Measurements from ENCODE around the gene TEP1. TPM values are rescaled to one million over a fixed set of nuclear protein-coding genes. Genes with fewer than 3 reads are reported as not detected.

Gene TEP1
- total RNA-seq, 2 experiments from 2014 or later: 29.2 to 40.1 TPM

DNA sequence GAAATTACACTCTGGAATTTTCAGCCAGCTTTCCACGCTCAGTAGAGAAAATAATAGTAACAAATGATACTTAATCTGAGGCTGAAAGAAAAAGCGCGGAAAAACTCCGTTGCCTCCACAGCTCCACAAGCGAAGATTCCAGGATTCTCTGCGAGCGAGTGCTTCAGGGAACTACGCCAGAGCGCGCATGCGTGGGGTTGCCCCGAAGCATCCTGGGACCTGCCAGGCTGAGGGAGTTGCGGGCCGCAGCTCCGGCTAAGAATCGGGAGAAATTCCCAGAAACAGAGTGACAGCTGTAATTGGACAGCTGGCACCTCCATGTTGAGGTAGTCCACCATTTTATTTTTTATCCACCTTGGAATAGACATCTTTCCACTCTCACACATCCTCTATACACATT lies 95.6 kb downstream of the TEP1 start:
- Mint-ChIP-seq H3K4me1 (no peaks in the 10 kb centered on the region), H3K36me3 (ENCODE audit: low read depth) (peaks cover 47% of the 10 kb centered on the region), H3K9me3 (ENCODE audit: low read depth) (no peaks in the 10 kb centered on the region), H3K4me3 (no peak overlapping the region), H3K27ac (no peak overlapping the region), H3K27me3 (no peaks in the 10 kb centered on the region)
- no peak for DNase-seq
- ChIA-PET POLR2A (interaction anchor here (0.6 kb wide), 1 partner anchor 201 kb away, joined by 4 read pairs; no protein-coding TSS in a partner anchor), CTCF (interaction anchor here (1.0 to 1.7 kb wide), 3 partner anchors 10 to 12 kb away, joined by 3 to 10 read pairs (median 5); partner anchors contain the start of gene TTC5)
- intact Hi-C loops (cut with DNase I, micrococcal nuclease): no loop called here
- ATAC-seq: no peak

Other genes with a start within 250 kb of the TEP1 start
- not detected for gene OR11G2, start 222.6 kb downstream of the TEP1 start, total RNA-seq
- gene OR11H6, start 189.8 kb downstream of the TEP1 start, total RNA-seq: not detected
- gene OR11H7, start 184.5 kb downstream of the TEP1 start, total RNA-seq: not detected
- gene OR11H4, start 174.2 kb downstream of the TEP1 start, total RNA-seq: not detected
- 10 to 100 TPM; 21.6 to 23.5 TPM for gene TTC5, start 107.5 kb downstream of the TEP1 start, total RNA-seq
- gene CCNB1IP1, start 80.2 kb downstream of the TEP1 start, total RNA-seq: 10 to 100 TPM; 57.4 to 67.0 TPM
- 10 to 100 TPM; 39.4 to 41.8 TPM for gene PARP2, start 69.9 kb downstream of the TEP1 start, total RNA-seq
- under 1 TPM; 0.05 to 0.09 TPM for gene KLHL33, start 22.7 kb upstream of the TEP1 start, total RNA-seq
- 10 to 100 TPM; 46.2 to 47.5 TPM for gene OSGEP, start 41.3 kb upstream of the TEP1 start, total RNA-seq
- 100 to 1,000 TPM; 216 to 257 TPM for gene APEX1, start 41.7 kb upstream of the TEP1 start, total RNA-seq
- gene PIP4P1, start 47.9 kb upstream of the TEP1 start, total RNA-seq: 10 to 100 TPM; 24.2 to 24.7 TPM
- gene PNP, start 55.9 kb upstream of the TEP1 start, total RNA-seq: 100 to 1,000 TPM; 160 to 164 TPM
- under 1 TPM; 0.16 to 0.56 TPM for gene RNASE10, start 92.0 kb upstream of the TEP1 start, total RNA-seq
- gene RNASE9, start 147.5 kb upstream of the TEP1 start, total RNA-seq: not detected
- gene RNASE11, start 174.5 kb upstream of the TEP1 start, total RNA-seq: not detected
- gene RNASE12, start 177.9 kb upstream of the TEP1 start, total RNA-seq: not detected
- gene OR6S1, start 228.2 kb upstream of the TEP1 start, total RNA-seq: not detected